Amygdala (tissue), 56 donors: Measurements from ENCODE around the gene TBC1D22A.
"Not testable (repeated sequence)": the region's sequence is repeated elsewhere in the genome, so short reads cannot be mapped to it uniquely, and the experiment has no call there.

Experiments
- DNase-seq, 56 donors: peaks; one replicate each; lab custom pipeline; 2025; lab: John Stamatoyannopoulos, UW

Gene TBC1D22A

DNA sequence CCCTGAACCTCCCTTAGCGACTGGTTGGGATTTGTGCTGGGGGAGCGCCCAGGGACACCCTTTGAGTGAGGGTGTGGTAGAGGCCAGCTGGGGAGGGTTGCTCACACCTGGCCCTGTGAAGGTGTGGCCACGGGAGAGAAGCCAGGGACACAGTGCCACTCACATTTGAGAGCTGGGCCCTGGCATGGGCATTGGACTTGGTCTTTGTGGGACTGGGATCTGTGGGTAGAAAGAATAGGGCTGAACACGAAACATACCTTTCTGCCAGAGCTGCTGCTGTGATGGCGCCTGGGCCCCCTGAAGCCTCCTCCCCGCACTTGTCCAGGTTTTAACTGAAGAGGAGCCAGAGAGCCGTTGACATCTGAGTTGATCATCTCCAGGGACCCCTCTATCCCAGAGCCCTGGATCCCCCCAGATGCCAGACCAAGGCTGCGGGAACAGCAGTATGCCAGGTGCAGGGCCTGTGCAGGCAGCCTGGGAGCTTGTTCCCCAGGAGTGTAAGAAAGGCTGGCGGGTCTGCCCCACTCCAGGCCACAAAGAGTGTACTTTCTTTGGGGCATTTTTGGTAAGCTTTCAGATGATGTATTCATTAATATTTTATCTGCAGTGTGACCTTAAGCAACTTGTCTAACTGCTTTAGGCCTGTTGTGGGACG, 284.1 kb downstream of the TBC1D22A start:
- DNase-seq: no peak

- no peak for DNase-seq
Observed at GRCh38 chr22:47047321-47048122, 285.1 kb downstream of the TBC1D22A start.

GRCh38 chr22:47048123-47049077, 285.9 kb downstream of the TBC1D22A start:
- no peak for DNase-seq

DNA sequence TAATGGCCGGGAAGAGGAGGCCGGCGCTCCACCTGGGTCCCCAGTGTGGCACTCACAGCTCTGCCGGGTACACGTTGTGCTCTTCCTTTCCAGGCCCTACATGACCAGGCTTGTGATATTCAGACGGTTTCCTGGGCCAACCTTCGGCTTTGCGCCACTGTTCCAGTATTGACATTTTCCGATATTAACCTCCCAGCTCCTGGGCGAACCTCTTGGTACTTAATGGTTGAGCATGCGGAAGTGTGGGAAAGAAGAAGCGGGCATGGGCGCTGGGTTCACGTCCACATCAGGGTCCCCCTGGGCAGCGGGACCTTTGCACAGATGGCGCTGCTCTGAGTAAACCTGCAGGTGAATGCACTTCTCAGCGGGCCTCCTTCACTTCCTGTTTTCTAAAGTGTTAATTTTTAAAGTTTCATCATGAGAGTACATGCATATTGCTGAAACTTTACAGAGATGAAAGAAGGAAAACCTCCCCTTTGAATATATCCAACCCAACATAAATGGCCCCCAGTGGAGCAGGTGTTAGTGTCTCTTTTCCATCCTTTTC, 286.7 kb downstream of the TBC1D22A start:
- no peak for DNase-seq

DNA sequence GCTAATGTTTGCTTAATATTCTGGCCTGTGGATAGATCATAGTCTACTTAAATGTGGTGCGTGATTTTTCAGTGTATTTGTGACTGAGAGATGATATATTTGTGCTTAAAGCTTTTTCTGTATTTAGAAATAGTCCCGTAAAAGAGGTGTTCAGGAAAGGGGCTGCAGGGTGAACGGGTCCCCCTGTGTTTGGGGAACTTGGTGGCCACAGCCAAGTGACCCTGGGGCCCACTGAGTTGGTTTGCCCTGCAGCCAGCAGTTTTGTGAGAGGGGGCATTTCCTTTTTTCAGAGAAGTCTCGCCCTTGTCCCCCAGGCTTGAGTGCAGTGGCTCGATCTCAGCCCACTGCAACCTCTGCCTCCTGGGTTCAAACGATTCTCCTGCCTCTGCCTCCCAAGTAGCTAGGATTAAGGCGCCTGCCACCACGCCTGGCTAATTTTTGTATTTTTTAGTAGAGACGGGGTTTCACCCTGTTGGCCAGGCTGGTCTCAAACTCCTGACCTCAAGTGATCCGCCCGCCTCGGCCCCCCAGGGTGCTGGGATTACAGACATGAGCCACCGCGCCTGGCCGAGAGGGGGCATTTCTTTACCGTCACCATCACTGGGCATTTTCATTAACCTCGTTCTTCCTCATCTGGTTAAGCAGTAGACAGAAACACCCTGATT, 287.4 kb downstream of the TBC1D22A start:
- DNase-seq: not testable (repeated sequence)

DNA sequence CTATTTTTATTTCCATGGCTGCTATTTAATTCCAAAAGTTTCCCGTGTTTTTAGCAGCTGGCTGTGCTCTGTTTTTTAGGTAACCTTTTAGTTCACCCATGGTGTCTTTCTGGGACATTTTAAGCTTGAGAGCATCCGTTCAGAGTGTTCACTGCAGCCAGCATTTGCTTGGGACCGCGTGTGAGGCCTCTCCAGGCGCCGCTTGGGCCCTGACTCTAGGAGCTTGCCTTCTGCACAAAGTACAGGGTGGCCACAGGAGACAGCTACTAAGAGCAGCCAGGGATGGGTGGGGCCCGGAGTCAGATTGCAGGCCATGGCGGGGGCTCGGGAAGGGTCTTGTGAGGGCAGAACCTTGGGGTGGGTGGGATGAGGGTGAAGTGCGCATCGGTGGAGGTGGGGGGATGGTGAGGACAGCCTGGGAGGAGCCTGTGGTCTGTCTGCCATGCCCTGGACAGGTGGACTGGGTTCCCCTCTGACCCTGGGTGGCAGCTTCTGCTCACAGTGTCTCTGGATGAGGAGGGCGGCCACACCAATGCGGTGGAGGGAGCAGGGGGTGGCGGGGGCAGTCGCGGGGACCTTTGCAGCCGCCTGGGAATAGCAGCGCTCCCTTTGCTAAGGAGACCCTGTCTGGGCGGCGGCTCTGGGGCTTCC, 288.1 kb downstream of the TBC1D22A start:
- no peak for DNase-seq

- no peak for DNase-seq
Observed at GRCh38 chr22:47051441-47052071, 289.1 kb downstream of the TBC1D22A start.

DNA sequence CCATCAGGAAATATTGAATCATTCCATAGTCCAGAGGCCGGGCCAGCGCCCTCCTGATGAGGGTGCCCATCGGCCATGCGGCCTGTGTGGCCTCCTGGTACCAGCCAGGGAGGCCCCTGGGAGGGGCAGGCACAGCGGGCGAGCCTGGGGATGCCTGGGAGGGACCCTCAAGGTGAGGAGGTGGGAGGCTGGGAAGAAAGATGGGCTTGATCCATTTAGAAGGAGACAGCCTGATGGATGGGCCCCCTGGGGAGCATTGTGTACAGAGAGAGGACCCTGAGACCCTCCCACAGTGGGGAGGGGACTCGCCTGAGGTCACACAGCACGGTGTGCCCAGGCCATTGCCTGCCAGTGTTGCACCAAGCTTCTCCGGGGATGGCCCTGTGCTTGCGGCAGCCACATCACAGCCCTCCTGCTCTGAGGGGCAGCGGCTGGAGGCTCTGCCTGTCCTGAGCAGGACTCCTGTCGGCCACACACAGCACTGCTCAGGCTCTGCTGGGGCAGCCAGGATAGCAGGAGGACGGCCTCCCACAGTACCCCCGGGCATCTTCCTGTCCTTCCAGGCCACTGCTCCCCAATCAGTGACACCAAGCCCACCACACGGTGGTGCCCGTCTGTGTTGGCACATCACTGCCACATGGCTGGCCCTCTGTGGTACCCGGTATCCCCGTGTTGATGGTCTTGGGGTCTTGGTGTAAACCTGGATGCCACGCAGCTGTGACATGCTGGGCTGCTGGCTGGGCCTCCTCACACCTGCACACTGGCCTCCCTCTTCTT, 290.0 kb downstream of the TBC1D22A start:
- DNase-seq: no peak

- no peak for DNase-seq
Observed at GRCh38 chr22:47053013-47053725, 290.7 kb downstream of the TBC1D22A start.

DNA sequence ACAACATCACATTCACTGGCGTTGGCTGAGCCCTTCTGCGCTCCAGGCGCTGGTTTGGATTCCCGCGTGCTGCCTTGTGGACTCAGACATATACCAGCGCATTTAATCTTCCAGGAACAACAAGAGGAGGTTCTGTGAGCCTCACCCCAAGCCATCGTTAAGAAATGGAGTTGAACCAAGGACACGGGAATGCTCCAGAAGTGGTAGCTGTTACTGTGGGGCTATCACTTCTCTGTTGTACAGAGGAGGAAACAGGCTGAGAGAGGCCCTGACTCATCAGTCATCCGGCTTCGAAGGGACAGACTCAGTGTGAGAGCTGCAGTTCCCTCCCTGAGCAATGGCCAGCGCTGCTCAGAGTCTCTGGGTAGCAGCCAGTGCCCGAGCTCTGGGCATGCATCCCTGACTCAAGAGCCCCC, 291.3 kb downstream of the TBC1D22A start:
- DNase-seq: peak in 12 of 56 donors; percentile 6 to 47 (median 18)

GRCh38 chr22:47054231-47055072, 292.0 kb downstream of the TBC1D22A start:
- DNase-seq: peak in 10 of 56 donors; percentile 7 to 29 (median 14)

DNA sequence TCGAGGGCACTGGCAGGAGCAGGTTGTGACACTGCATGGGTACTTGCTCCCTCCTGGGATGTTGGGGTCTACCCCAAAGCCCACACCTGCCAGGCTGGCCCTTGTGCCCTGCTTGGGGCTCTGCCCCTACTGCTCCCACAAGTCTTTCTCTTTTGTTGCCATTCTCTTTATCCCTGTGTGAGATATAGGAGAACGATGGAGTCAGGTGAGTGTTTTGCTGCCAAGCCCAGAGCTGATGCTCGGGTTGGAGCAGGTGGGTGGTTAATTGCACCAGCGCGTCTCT, 292.6 kb downstream of the TBC1D22A start:
- DNase-seq: no peak

DNA sequence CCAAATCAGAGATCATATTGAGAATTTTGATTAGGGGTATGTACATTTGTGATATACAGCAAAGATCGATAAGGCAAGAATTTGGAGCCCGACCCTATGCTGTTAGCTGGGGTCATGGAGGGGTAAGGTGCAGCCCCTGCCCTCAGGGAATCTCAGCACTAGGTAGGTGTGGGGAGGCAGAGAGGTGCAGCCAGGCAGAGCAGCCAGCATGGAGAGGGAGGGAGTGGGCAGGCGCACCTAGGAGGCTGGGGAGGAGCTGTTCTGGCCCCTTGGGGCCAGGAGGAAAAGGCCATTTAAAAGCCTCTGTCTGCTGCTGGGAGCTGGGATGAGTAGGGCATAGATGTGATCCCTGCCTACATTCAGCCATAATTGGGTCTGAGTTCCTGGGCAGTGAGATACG, 293.0 kb downstream of the TBC1D22A start:
- no peak for DNase-seq

GRCh38 chr22:47055921-47056320, 293.5 kb downstream of the TBC1D22A start:
- no peak for DNase-seq

DNA sequence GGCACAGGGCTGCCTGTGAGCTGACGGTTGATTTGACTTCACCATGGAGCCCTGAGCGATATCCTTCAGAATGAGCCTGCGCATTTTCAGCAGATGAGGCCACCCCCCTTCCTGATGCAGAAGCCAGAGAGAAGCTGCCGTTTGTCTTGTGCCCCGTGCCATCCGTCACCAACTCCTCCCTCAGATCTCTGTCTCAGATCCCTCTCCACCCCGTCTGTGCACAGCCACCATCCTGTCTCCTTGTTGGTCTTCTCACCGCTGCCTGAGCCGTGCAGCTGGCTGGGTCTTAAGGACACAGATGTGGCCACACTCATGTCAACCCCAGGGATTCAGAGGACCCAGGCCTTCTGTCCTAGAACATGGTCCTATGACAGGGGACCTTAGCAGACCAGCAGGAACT, 293.9 kb downstream of the TBC1D22A start:
- no peak for DNase-seq

DNA sequence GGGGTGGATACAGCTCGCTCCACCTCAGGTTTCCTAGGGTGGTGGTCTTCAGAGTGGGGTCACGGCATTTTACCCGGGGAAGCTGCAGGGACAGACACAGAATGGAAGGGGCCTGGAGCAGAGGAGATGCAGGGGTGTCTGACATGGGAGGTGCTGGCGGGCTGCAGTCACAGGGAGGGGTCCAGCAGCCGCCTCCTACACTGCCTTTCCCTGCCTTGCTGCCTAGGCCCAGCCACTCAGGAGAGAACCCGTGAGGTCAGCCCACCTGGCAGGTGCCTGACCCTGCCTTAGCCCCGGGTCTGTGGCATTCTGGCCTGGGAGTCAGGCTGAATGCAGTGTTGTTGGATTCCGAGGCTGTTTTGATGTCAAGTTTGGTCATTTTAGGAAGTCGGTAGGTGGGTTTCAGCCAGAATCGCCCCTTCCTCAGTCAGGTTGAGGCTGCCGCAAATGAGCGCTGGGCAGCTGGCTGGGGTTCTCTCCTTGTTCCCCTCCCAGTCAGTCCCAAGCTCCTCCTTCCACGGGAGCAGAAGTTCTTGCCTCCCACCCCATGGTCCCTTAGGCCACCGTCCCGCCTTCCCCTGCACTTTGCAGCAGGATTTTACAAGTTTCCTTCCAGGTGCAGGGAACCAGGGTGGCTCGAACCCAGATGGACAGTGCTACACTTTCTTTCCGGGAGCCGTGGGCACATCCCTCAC, 294.5 kb downstream of the TBC1D22A start:
- no peak for DNase-seq
